Fibroblast of peridontal ligament (primary cell): ENCODE measurements around the gene GABRG3.
"Not testable (repeated sequence)": the region's sequence is repeated elsewhere in the genome, so short reads cannot be mapped to it uniquely, and the experiment has no call there.

Source experiments
- DNase-seq: peaks from one replicate; pipeline ENCODE4 v3.0.0-alpha.2; 2010; ENCODE audit errors: extremely low read depth

The GABRG3 gene

GRCh38 chr15:27330326-27330725 is 359.3 kb downstream of the GABRG3 start:
- no peak for DNase-seq

- no peak for DNase-seq
Measured at GRCh38 chr15:27336676-27337075, 365.7 kb downstream of the GABRG3 start.

GRCh38 chr15:27339138-27339537 is 368.2 kb downstream of the GABRG3 start:
- no peak for DNase-seq

GRCh38 chr15:27341780-27342343 is 370.9 kb downstream of the GABRG3 start:
- no peak for DNase-seq

- no peak for DNase-seq
Measured at GRCh38 chr15:27342991-27343390, 372.0 kb downstream of the GABRG3 start.

GRCh38 chr15:27352136-27352535 is 381.2 kb downstream of the GABRG3 start:
- DNase-seq = no peak

- DNase-seq = no peak
Measured at GRCh38 chr15:27353856-27354255, 382.9 kb downstream of the GABRG3 start.

GRCh38 chr15:27358751-27359434 is 387.9 kb downstream of the GABRG3 start:
- DNase-seq = no peak

- DNase-seq = no peak
Measured at GRCh38 chr15:27359586-27359985, 388.6 kb downstream of the GABRG3 start.

GRCh38 chr15:27360316-27360715 is 389.3 kb downstream of the GABRG3 start:
- no peak for DNase-seq

- no peak for DNase-seq
Measured at GRCh38 chr15:27361438-27361837, 390.5 kb downstream of the GABRG3 start.

- no peak for DNase-seq
Measured at GRCh38 chr15:27365456-27365855, 394.5 kb downstream of the GABRG3 start.

GRCh38 chr15:27377391-27377790 is 406.4 kb downstream of the GABRG3 start:
- DNase-seq = not testable (repeated sequence)

GRCh38 chr15:27382361-27383025 is 411.5 kb downstream of the GABRG3 start:
- no peak for DNase-seq

GRCh38 chr15:27383726-27384125 is 412.7 kb downstream of the GABRG3 start:
- DNase-seq = no peak

GRCh38 chr15:27392163-27392562 is 421.2 kb downstream of the GABRG3 start:
- DNase-seq = no peak

GRCh38 chr15:27396521-27396920 is 425.5 kb downstream of the GABRG3 start:
- DNase-seq = no peak

GRCh38 chr15:27396996-27397395 is 426.0 kb downstream of the GABRG3 start:
- no peak for DNase-seq

- no peak for DNase-seq
Measured at GRCh38 chr15:27398631-27399161, 427.7 kb downstream of the GABRG3 start.

- DNase-seq = no peak
Measured at GRCh38 chr15:27399241-27399640, 428.3 kb downstream of the GABRG3 start.

- no peak for DNase-seq
Measured at GRCh38 chr15:27401471-27401870, 430.5 kb downstream of the GABRG3 start.

- no peak for DNase-seq
Measured at GRCh38 chr15:27408428-27408827, 437.4 kb downstream of the GABRG3 start.
